Vagina (tissue), 2 donors: ENCODE measurements around the gene AHNAK.

Experiments
- POLR2A ChIP-seq, 2 donors: fragments of 450-650 bp; IDR thresholded peaks; one replicate each; pipeline ENCODE4 v1.6.1; 2017; ENCODE audit warnings: antibody characterized with exemption in 2 of 2, mild to moderate bottlenecking in 2 of 2, moderate library complexity in 2 of 2
- POLR2AphosphoS5 ChIP-seq, 2 donors: sonication (generic); formaldehyde crosslinking; IDR thresholded peaks; one replicate each; pipeline ENCODE4 v1.9.0; 2017; ENCODE audit warnings: antibody characterized with exemption in 2 of 2, mild to moderate bottlenecking in 2 of 2, low read depth in 1 of 2; ENCODE audit not compliant: insufficient read depth in 1 of 2
- TF ChIP-seq, protein P1 (sequence below), 3 experiments: fragments of 450-650 bp in 2 of 3; fragments of 200-600 bp in 1 of 3; sonication (generic) in 1 of 3; IDR thresholded peaks; one replicate each; pipeline ENCODE4 v1.5.1; 2017 to 2019; ENCODE audit warnings: antibody characterized with exemption in 3 of 3, mild to moderate bottlenecking in 2 of 3, moderate library complexity in 2 of 3

GRCh38 chr11:62487136-62487535 is 59.5 kb downstream of the AHNAK start:
- TF ChIP-seq, protein P1, sequence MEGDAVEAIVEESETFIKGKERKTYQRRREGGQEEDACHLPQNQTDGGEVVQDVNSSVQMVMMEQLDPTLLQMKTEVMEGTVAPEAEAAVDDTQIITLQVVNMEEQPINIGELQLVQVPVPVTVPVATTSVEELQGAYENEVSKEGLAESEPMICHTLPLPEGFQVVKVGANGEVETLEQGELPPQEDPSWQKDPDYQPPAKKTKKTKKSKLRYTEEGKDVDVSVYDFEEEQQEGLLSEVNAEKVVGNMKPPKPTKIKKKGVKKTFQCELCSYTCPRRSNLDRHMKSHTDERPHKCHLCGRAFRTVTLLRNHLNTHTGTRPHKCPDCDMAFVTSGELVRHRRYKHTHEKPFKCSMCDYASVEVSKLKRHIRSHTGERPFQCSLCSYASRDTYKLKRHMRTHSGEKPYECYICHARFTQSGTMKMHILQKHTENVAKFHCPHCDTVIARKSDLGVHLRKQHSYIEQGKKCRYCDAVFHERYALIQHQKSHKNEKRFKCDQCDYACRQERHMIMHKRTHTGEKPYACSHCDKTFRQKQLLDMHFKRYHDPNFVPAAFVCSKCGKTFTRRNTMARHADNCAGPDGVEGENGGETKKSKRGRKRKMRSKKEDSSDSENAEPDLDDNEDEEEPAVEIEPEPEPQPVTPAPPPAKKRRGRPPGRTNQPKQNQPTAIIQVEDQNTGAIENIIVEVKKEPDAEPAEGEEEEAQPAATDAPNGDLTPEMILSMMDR (IDR thresholded peaks at IDR 0.05): no peak
- no peak for TF ChIP-seq POLR2A (IDR thresholded peaks at IDR 0.05)
- TF ChIP-seq POLR2AphosphoS5 (IDR thresholded peaks at IDR 0.05; ENCODE audit: insufficient read depth in 1 of 2, low read depth in 1 of 2): no peak
